Neuronal stem cell (in vitro differentiated cells): Measurements from ENCODE around the gene SLC25A10.
A peak's percentile ranks its signal among the peaks of the same experiment; 100 is the strongest.

Experiments used
- DNase-seq: peaks from one replicate; pipeline ENCODE4 v3.0.0-alpha.2; 2013; ENCODE audit warnings: low spot score
- H2AFZ ChIP-seq: one replicate; pipeline ENCODE4 v1.6.1; 2013; ENCODE audit warnings: mild to moderate bottlenecking, low read length, inconsistent platforms
- H2AK5ac ChIP-seq: 2 replicates; pipeline ENCODE4 v1.6.1; 2013; ENCODE audit warnings: low read depth, mild to moderate bottlenecking, inconsistent platforms, low read length, moderate library complexity, mixed read lengths
- H2BK120ac ChIP-seq: 2 replicates; pipeline ENCODE4 v1.6.1; 2013; ENCODE audit warnings: low read depth, mild to moderate bottlenecking, inconsistent platforms, low read length, moderate library complexity, mixed read lengths
- H2BK12ac ChIP-seq: one replicate; pipeline ENCODE4 v1.6.1; 2013; ENCODE audit warnings: low read length, inconsistent platforms
- H2BK15ac ChIP-seq: 2 replicates; pipeline ENCODE4 v1.6.1; 2013; ENCODE audit warnings: mild to moderate bottlenecking, low read length, inconsistent platforms, mixed read lengths
- H2BK5ac ChIP-seq: one replicate; pipeline ENCODE4 v1.6.1; 2013; ENCODE audit warnings: inconsistent platforms, mild to moderate bottlenecking, low read length, moderate library complexity
- H3K14ac ChIP-seq: one replicate; pipeline ENCODE4 v1.6.1; 2013; ENCODE audit warnings: low read length, inconsistent platforms
- H3K18ac ChIP-seq: 2 replicates; pipeline ENCODE4 v1.6.1; 2013; ENCODE audit warnings: low read length, inconsistent platforms
- H3K23ac ChIP-seq: 2 replicates; pipeline ENCODE4 v1.6.1; 2013; ENCODE audit warnings: low read depth, mild to moderate bottlenecking, mixed read lengths, low read length, inconsistent platforms; ENCODE audit not compliant: poor library complexity
- H3K27ac ChIP-seq: replicated peaks from 3 replicates; pipeline ENCODE4 v1.5.1; 2013; ENCODE audit warnings: low read length, inconsistent platforms
- H3K27me3 ChIP-seq, 3 experiments: 2 replicates each; pipeline ENCODE4 v1.6.1; 2013; ENCODE audit warnings: low read length in 3 of 3, mild to moderate bottlenecking in 2 of 3, inconsistent platforms in 1 of 3, low read depth in 1 of 3, mixed read lengths in 1 of 3, moderate library complexity in 1 of 3; ENCODE audit not compliant: control insufficient read depth in 3 of 3, insufficient read depth in 3 of 3
- H3K36me3 ChIP-seq, 2 donors: replicated peaks in 1 of 2; 2 replicates each; pipeline ENCODE4 v1.6.1; 2013; ENCODE audit warnings: low read length in 2 of 2; ENCODE audit not compliant: control insufficient read depth in 2 of 2, insufficient read depth in 2 of 2
- H3K4ac ChIP-seq: 2 replicates; pipeline ENCODE4 v1.6.1; 2013; ENCODE audit warnings: inconsistent platforms, mild to moderate bottlenecking, low read length, moderate library complexity
- H3K4me1 ChIP-seq, 2 donors: 1 replicate in 1 of 2; 2 replicates in 1 of 2; pipeline ENCODE4 v1.6.1; 2013; ENCODE audit warnings: low read length in 2 of 2, low read depth in 1 of 2; ENCODE audit not compliant: control insufficient read depth in 2 of 2, insufficient read depth in 1 of 2
- H3K4me2 ChIP-seq: one replicate; pipeline ENCODE4 v1.6.1; 2013; ENCODE audit warnings: mild to moderate bottlenecking, low read length, inconsistent platforms; ENCODE audit not compliant: insufficient read depth, poor library complexity, severe bottlenecking
- H3K4me3 ChIP-seq, 2 donors: 2 replicates each; pipeline ENCODE4 v1.5.1; 2013; ENCODE audit warnings: low read length in 2 of 2, mild to moderate bottlenecking in 2 of 2, inconsistent platforms in 1 of 2, moderate library complexity in 1 of 2
- H3K79me1 ChIP-seq: one replicate; pipeline ENCODE4 v1.6.1; 2013; ENCODE audit warnings: low read depth, mild to moderate bottlenecking, inconsistent platforms, low read length, moderate library complexity
- H3K9ac ChIP-seq: one replicate; pipeline ENCODE4 v1.6.1; 2013; ENCODE audit warnings: mild to moderate bottlenecking, low read depth, low read length, inconsistent platforms; ENCODE audit not compliant: poor library complexity
- H3K9me3 ChIP-seq, 2 donors: replicated peaks in 1 of 2; 2 replicates each; pipeline versions ENCODE3 to v1.6.1; 2013; ENCODE audit warnings: low read length in 2 of 2, mild to moderate bottlenecking in 2 of 2, inconsistent platforms in 1 of 2, low read depth in 1 of 2, mixed read lengths in 1 of 2, moderate library complexity in 1 of 2; ENCODE audit not compliant: control insufficient read depth in 2 of 2, insufficient read depth in 1 of 2
- H4K8ac ChIP-seq: one replicate; pipeline ENCODE4 v1.6.1; 2013; ENCODE audit warnings: low read depth, mild to moderate bottlenecking, inconsistent platforms, low read length, moderate library complexity
- H4K91ac ChIP-seq: one replicate; pipeline ENCODE4 v1.6.1; 2013; ENCODE audit warnings: low read length, low read depth, mild to moderate bottlenecking, inconsistent platforms; ENCODE audit not compliant: poor library complexity
- WGBS, 2 donors: extraction: QIAGEN DNeasy Blood & Tissue Kit; methylation state at CpG; one replicate each; pipeline ENCODE4 v1.1.7; 2013; ENCODE audit warnings: missing lambda C conversion rate in 2 of 2, mixed read lengths in 1 of 2; ENCODE audit not compliant: insufficient read length in 2 of 2, insufficient replicate concordance in 1 of 2; ENCODE audit errors: extremely low coverage in 2 of 2; 5-methylcytosine and 5-hydroxymethylcytosine counted together

Gene SLC25A10

DNA sequence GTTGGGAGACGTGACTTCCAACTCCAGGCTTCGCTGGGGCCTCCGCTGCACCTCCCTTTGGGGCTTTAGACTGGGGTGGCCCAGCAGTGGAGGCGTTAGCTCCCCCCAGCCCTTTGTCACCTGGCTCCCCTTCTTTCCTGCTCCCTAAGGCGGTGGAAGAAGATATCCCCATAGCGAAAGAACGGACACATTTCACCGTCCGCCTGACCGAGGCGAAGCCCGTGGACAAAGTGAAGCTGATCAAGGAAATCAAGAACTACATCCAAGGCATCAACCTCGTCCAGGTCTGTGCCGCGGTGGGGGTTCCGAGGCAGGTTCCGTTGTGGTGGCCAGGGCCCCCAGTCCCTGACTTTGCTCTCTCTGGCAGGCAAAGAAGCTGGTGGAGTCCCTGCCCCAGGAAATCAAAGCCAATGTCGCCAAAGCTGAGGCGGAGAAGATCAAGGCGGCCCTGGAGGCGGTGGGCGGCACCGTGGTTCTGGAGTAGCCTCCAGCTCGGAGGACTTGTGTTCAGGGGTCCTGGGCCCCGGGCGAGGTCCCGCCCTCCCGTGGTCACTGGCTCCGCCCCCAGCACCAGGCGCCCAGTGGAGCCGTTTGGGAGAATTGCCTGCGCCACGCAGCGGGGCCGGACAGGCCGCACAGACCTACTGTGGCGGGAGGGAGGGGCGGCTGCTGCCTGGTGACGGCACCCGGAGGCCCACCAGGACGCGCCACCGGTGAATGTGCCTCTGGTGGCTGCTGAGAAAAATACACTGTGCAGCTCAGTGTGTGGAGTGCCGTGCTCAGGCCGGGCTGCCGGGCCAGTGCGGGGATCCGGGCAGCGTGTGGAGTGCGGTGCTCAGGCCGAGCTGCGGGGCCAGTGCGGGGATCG lies 5.1 kb upstream of the SLC25A10 start:
- H2BK15ac ChIP-seq, result no peak overlapping the region
- no peak overlapping the region for H3K4me2 ChIP-seq
- H2BK5ac ChIP-seq, result no peak overlapping the region
- no peak overlapping the region for H2BK12ac ChIP-seq
- H2BK120ac ChIP-seq, result no peak overlapping the region
- H3K27ac ChIP-seq, result no peak overlapping the region
- peak overlapping the region; percentile 62 for H3K23ac ChIP-seq
- H3K27me3 ChIP-seq, result peaks cover 0 to 14% (median 0%) of the 10 kb centered on the region in 3 experiments
- H3K79me1 ChIP-seq, result peaks cover 24% of the 10 kb centered on the region
- no peak overlapping the region for H4K8ac ChIP-seq
- no peak overlapping the region for H2AFZ ChIP-seq
- no peak overlapping the region for H3K4ac ChIP-seq
- H4K91ac ChIP-seq, result no peak overlapping the region
- H3K18ac ChIP-seq, result no peak overlapping the region
- no peak overlapping the region for H3K14ac ChIP-seq
- no peak overlapping the region for H3K9ac ChIP-seq
- no peaks in the 10 kb centered on the region for H3K9me3 ChIP-seq
- H3K4me3 ChIP-seq, result no peak overlapping the region
- peaks cover 21 to 22% of the 10 kb centered on the region in 2 donors for H3K4me1 ChIP-seq
- no CpG with 5 or more reads among the region's 54 CpGs for WGBS, 2 donors
- peaks cover 30 to 52% of the 10 kb centered on the region in 2 donors for H3K36me3 ChIP-seq
- no peak overlapping the region for H2AK5ac ChIP-seq
- no peak for DNase-seq

DNA sequence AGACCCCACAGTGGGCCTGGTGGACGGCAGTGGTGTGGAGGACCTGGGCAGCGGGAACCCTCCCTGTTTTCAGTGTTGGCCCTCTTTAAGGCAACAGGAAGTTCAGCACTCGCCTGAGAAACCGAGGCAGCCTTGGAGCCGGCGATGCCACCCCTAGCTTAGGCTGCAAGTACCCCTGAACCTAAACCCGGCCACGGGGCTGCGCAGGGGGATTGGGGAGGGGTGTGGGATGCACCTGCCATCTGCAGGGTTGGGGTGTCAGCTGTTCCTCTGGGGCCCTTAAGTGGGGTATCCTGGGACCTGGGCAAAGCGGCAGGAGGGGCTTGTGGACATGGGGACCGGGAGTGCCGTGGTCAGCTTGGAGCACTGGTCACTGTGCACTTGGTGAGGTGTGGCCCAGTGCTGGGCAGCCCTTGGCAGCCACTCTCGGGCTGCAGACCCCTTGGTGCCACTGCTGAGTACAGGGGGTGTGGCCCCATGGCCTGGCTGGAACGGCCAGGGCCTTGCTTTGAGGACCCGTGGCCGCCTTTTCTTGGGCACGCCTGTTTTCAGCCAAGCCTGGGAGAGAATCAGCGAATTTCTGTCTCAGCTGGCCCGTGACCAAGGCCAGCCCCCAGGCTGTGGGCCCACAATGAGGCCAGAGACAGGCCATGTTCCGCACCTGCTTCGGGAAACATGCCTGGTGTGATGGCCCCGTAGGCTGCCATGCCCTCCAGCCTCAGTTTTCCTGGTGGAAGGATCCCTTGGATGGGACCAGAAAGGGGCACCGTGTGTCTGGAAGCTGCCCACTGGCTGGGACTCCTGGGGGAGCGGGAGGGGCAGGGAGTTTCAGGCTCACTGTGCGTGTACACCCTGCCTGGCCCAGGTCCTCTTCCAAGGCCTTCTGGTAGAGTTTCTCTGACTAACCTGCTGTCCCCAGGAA lies 4.1 kb upstream of the SLC25A10 start:
- H3K4me2 ChIP-seq, result no peak overlapping the region
- no CpG with 5 or more reads among the region's 25 CpGs for WGBS, 2 donors
- no peak overlapping the region for H2BK15ac ChIP-seq

DNA sequence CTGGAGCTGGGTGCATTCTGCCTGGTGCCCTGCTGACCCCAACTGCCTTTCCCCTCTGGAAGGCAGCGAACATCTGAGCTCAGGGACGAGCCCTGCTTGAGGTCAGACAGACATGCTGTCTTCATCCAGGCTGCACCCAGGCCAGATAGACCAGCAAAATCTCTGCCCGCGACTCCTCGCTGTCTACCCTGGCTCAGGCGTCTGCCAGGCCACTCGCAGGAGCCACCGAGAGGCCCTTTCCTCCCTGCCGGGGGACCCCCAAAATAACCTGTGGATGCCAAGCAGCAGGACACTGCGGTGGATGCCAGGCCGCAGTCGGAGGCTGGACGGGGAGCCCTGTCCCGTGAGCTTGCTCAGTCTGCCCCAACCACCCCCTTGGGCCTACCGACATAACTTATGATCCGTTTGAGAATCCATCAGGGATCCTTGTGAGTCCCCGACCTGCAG lies 3.3 kb upstream of the SLC25A10 start:
- no peak overlapping the region for H4K91ac ChIP-seq
- H3K9ac ChIP-seq, result no peak overlapping the region
- peaks cover 23 to 29% of the 10 kb centered on the region in 2 donors for H3K4me1 ChIP-seq
- peaks cover 23% of the 10 kb centered on the region for H3K79me1 ChIP-seq
- H3K27ac ChIP-seq, result no peak overlapping the region
- H2AFZ ChIP-seq, result no peak overlapping the region
- H3K14ac ChIP-seq, result no peak overlapping the region
- peaks cover 0 to 14% (median 0%) of the 10 kb centered on the region in 3 experiments for H3K27me3 ChIP-seq
- H2AK5ac ChIP-seq, result no peak overlapping the region
- no peak for DNase-seq
- H3K9me3 ChIP-seq, result no peaks in the 10 kb centered on the region
- H3K4me3 ChIP-seq, result no peak overlapping the region
- no peak overlapping the region for H4K8ac ChIP-seq
- H2BK120ac ChIP-seq, result no peak overlapping the region
- no peak overlapping the region for H2BK15ac ChIP-seq
- H3K4ac ChIP-seq, result no peak overlapping the region
- H2BK12ac ChIP-seq, result no peak overlapping the region
- H2BK5ac ChIP-seq, result no peak overlapping the region
- peaks cover 30 to 47% of the 10 kb centered on the region in 2 donors for H3K36me3 ChIP-seq
- H3K18ac ChIP-seq, result no peak overlapping the region
- WGBS, 2 donors, result no CpG with 5 or more reads among the region's 17 CpGs
- no peak overlapping the region for H3K23ac ChIP-seq
- H3K4me2 ChIP-seq, result no peak overlapping the region

More for the DNA sequence above, 4.1 kb upstream of the SLC25A10 start:
- H3K27me3 ChIP-seq, result peaks cover 0 to 14% (median 0%) of the 10 kb centered on the region in 3 experiments
- H2AFZ ChIP-seq, result no peak overlapping the region
- no peak overlapping the region for H2BK12ac ChIP-seq
- peak overlapping the region; percentile 72 for H2BK5ac ChIP-seq
- H3K18ac ChIP-seq, result no peak overlapping the region
- H2BK120ac ChIP-seq, result no peak overlapping the region
- no peak overlapping the region for H4K91ac ChIP-seq
- H3K23ac ChIP-seq, result peak overlapping the region; percentile 62
- H3K79me1 ChIP-seq, result peaks cover 21% of the 10 kb centered on the region
- no peak for DNase-seq
- H3K4me1 ChIP-seq, result peaks cover 15 to 22% of the 10 kb centered on the region in 2 donors
- H3K14ac ChIP-seq, result peak overlapping the region; percentile 17
- no peak overlapping the region for H3K9ac ChIP-seq
- H3K36me3 ChIP-seq, result peaks cover 30 to 47% of the 10 kb centered on the region in 2 donors
- H3K9me3 ChIP-seq, result no peaks in the 10 kb centered on the region
- H2AK5ac ChIP-seq, result no peak overlapping the region
- no peak overlapping the region for H3K4ac ChIP-seq
- H3K4me3 ChIP-seq, result peak overlapping the region in 1 of 2 donors; percentile 13
- peak overlapping the region; percentile 2 for H4K8ac ChIP-seq
- H3K27ac ChIP-seq, result no peak overlapping the region
